Common myeloid progenitor, CD34-positive (primary cell): ENCODE data around the gene SLC26A8.
A peak's percentile ranks its signal among the peaks of the same experiment; 100 is the strongest.

Experiments used
- CTCF ChIA-PET: fragments of 350-600 bp; sonication (Branson Sonifier 250); formaldehyde crosslinking; loops from one replicate; lab custom pipeline; 2021; ENCODE audit warnings: antibody characterized with exemption; lab: Charles Lee
- POLR2A ChIA-PET: fragments of 350-600 bp; sonication (Branson Sonifier 250); formaldehyde crosslinking; loops from one replicate; lab custom pipeline; 2021; ENCODE audit warnings: antibody characterized with exemption; lab: Charles Lee
- DNase-seq, 3 donors: peaks; one replicate each; pipeline versions ENCODE4 v3.0.0 to v3.0.0-alpha.2; 2013
- H3K27ac ChIP-seq, 2 experiments: 1 replicate in 1 of 2; 2 replicates in 1 of 2; pipeline ENCODE4 v1.7.0; 2013; ENCODE audit warnings: inconsistent platforms in 2 of 2, low read length in 2 of 2, mild to moderate bottlenecking in 2 of 2, low read depth in 1 of 2, moderate library complexity in 1 of 2; ENCODE audit not compliant: severe bottlenecking in 2 of 2, insufficient read depth in 1 of 2, poor library complexity in 1 of 2
- H3K27me3 ChIP-seq, 5 experiments: replicated peaks in 2 of 5; 1 replicate in 3 of 5; 2 replicates in 2 of 5; pipeline versions ENCODE4 v1.6.1 to v1.7.0; 2013; ENCODE audit warnings: low read length in 4 of 5, mild to moderate bottlenecking in 2 of 5, moderate library complexity in 2 of 5, inconsistent platforms in 1 of 5; ENCODE audit not compliant: insufficient read depth in 5 of 5, control insufficient read depth in 4 of 5
- H3K36me3 ChIP-seq, 4 experiments: 1 replicate in 2 of 4; 2 replicates in 2 of 4; pipeline versions ENCODE4 v1.6.1 to v1.7.0; 2013; ENCODE audit warnings: low read length in 3 of 4, control low read depth in 1 of 4, mild to moderate bottlenecking in 1 of 4; ENCODE audit not compliant: control insufficient read depth in 4 of 4, insufficient read depth in 4 of 4
- H3K4me1 ChIP-seq, 4 experiments: 1 replicate in 3 of 4; 2 replicates in 1 of 4; pipeline versions ENCODE4 v1.6.1 to v1.7.1; 2013; ENCODE audit warnings: low read length in 3 of 4, mild to moderate bottlenecking in 3 of 4, control low read depth in 1 of 4, inconsistent platforms in 1 of 4, moderate library complexity in 1 of 4; ENCODE audit not compliant: control insufficient read depth in 4 of 4, insufficient read depth in 4 of 4; ENCODE audit errors: control extremely low read depth in 1 of 4
- H3K4me3 ChIP-seq, 7 experiments: 1 replicate in 4 of 7; 2 replicates in 3 of 7; pipeline versions ENCODE4 v1.5.1 to v1.7.0; 2013; ENCODE audit warnings: mild to moderate bottlenecking in 7 of 7, low read length in 6 of 7, moderate library complexity in 6 of 7, inconsistent platforms in 2 of 7, low read depth in 2 of 7, control low read depth in 1 of 7; ENCODE audit not compliant: insufficient read depth in 4 of 7, control insufficient read depth in 1 of 7; ENCODE audit errors: extremely low read depth in 1 of 7
- H3K9me3 ChIP-seq, 5 experiments: 1 replicate in 4 of 5; 2 replicates in 1 of 5; pipeline versions ENCODE4 v1.6.1 to v1.7.1; 2013; ENCODE audit warnings: low read length in 4 of 5, mild to moderate bottlenecking in 2 of 5, inconsistent platforms in 1 of 5, low read depth in 1 of 5, moderate library complexity in 1 of 5; ENCODE audit not compliant: control insufficient read depth in 4 of 5, insufficient read depth in 2 of 5; ENCODE audit errors: control extremely low read depth in 1 of 5
- WGBS: methylation state at CpG from one replicate; pipeline ENCODE4 v1.1.5; 2013; ENCODE audit not compliant: insufficient coverage; 5-methylcytosine and 5-hydroxymethylcytosine counted together

SLC26A8 gene

DNA sequence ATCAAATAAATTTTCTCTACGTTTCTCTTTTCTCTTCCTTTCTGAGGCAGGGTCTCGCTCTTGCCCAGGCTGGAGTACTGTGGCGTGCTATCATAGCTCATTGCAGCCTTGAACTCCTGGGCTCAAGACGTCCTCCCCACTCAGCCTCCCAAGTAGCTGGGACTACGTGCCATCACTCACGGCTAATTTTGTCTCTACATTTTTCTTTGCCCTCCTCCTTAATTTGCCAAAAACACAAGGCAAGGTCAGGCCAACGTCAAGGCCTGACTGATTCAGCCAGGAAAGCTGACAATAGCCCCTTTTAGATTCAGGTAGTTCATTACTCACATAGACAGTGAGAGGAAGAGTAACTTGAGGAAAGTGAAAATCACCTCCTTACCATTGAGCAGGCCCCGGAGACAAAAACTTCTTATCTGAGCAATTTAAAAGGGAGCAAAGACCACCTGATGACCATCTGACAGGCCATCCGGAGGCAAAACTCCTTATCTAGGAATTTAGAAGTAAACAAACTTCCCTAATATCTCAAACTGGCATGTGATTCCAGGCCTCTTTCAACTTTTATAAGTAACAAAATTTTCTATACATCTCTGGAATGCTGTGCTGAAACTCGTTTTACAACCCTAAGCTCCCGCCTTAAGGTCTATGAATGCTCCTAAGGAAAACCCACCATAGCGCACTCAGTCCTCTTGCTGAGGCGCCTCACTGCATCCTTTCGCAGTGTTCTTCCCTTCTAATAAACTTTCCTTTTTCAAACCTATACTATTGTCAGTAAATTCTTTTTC, 61.5 kb downstream of the SLC26A8 start:
- Histone ChIP-seq H3K36me3 (no peaks in the 10 kb centered on the region), H3K9me3 (no peaks in the 10 kb centered on the region), H3K27me3 (no peaks in the 10 kb centered on the region), H3K4me1 (no peaks in the 10 kb centered on the region), H3K4me3 (no peak overlapping the region), H3K27ac (no peak overlapping the region)
- 95% methylated on average over 12 of the region's 14 CpGs for WGBS
- ChIA-PET POLR2A (no interaction called here), CTCF (no interaction called here)
- no peak for DNase-seq

DNA sequence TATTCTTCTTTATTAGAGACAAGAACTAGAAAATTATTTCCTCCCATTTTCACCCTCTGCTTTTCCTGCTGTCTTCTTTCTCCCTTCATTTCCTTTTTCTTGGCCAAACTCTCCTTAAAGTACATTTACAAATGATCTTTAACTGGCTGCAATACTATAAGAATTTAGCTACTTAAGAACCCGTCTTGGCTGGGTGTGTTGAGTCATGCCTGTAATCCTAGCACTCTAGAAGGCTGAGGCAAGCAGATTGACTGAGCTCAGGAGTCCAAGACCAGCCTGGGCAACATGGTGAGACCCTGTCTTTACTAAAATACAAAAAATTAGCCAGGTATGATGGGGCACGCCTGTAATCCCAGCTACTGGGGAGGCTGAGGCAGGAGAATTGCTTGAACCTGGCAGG, 64.3 kb downstream of the SLC26A8 start:
- Histone ChIP-seq H3K4me3 (no peak overlapping the region), H3K36me3 (no peaks in the 10 kb centered on the region), H3K27me3 (no peaks in the 10 kb centered on the region), H3K4me1 (no peaks in the 10 kb centered on the region), H3K27ac (no peak overlapping the region), H3K9me3 (no peaks in the 10 kb centered on the region)
- ChIA-PET POLR2A (no interaction called here), CTCF (interaction anchor here (1.4 kb wide), 1 partner anchor 9 kb away, joined by 3 read pairs; no protein-coding TSS in a partner anchor)
- DNase-seq = no peak
- WGBS = 94% methylated on average over 2 of the region's 2 CpGs

DNA sequence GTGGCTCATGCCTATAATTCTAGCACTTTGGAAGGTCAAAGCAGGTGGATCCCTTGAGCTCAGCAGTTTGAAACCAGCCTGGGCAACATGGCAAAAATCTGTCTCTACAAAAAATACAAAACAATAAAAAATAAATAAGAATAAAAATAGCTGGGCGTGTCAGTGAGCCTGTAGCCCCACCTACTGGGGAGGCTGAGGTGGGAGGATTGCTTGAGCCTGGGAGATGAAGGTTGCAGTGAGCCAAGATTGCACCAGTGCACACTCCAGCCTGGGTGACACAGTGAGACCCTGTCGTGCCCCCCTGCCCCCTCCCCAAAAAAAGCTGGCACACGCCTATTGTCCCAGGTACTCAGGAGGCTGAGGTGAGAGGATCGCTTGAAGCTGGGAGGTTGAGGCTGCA, 68.5 kb downstream of the SLC26A8 start:
- H3K9me3 ChIP-seq = no peaks in the 10 kb centered on the region
- no peak overlapping the region for H3K27ac ChIP-seq
- H3K4me3 ChIP-seq = no peak overlapping the region
- no peaks in the 10 kb centered on the region for H3K27me3 ChIP-seq
- ChIA-PET CTCF (interaction anchor here (0.8 to 1.7 kb wide), 5 partner anchors 9 to 36 kb away, joined by 3 to 4 read pairs (median 3); no protein-coding TSS in a partner anchor), POLR2A (no interaction called here)
- DNase-seq = peak in 2 of 3 donors; percentile 11 to 13
- no peaks in the 10 kb centered on the region for H3K36me3 ChIP-seq
- peaks cover 0 to 6% (median under 1%) of the 10 kb centered on the region in 4 experiments for H3K4me1 ChIP-seq
- WGBS = 100% methylated on average over 1 of the region's 4 CpGs

DNA sequence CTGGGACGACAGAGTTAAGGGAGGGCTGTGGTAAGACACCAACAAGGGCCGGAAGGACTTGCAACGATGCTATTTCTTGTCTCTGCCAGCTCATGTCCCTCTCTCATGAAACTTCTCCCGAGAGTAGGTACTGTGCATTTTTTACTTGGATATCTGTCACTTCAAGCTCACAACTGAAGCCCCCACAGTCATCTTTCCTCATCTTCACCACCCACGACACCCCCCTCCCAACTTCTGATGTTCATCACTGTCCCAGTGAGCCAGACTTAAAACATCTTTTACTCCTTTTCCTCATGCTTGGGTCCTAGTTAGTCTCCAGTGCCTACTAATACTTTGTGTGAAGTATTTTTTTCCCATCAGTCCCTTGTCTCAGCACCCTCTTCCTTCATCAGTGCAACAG, 68.9 kb downstream of the SLC26A8 start:
- Histone ChIP-seq H3K4me1 (peaks cover 0 to 6% (median under 1%) of the 10 kb centered on the region in 4 experiments), H3K27me3 (no peaks in the 10 kb centered on the region), H3K9me3 (no peaks in the 10 kb centered on the region), H3K36me3 (no peaks in the 10 kb centered on the region), H3K4me3 (no peak overlapping the region), H3K27ac (no peak overlapping the region)
- 96% methylated on average over 5 of the region's 5 CpGs for WGBS
- ChIA-PET CTCF (interaction anchor here (1.1 to 1.7 kb wide), 4 partner anchors 9 to 36 kb away, joined by 3 to 4 read pairs (median 4); no protein-coding TSS in a partner anchor), POLR2A (no interaction called here)
- no peak for DNase-seq

DNA sequence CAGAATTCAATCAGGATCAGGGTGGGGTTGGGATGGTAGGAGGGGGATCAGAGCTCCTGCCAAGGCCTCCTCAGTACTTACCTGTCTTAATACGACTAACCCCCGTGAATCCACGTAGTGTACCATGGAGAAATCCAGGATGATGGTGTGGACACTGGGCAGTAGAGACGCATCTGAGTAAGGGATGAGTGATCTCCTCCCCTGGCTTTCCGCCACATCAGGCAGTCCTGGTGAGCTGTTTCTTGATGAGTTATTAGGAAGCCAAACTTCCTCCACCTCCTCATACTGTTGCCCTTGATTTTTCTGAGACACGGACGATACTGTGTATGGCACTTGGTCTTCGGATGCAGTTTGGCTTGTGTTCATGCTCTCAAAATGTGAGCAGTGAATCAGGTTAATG, 69.4 kb downstream of the SLC26A8 start:
- WGBS = 100% methylated on average over 6 of the region's 8 CpGs
- no peak overlapping the region for H3K27ac ChIP-seq
- CTCF ChIA-PET = interaction anchor here (1.1 to 1.6 kb wide), 4 partner anchors 10 to 121 kb away, joined by 3 to 4 read pairs (median 3); no protein-coding TSS in a partner anchor

DNA sequence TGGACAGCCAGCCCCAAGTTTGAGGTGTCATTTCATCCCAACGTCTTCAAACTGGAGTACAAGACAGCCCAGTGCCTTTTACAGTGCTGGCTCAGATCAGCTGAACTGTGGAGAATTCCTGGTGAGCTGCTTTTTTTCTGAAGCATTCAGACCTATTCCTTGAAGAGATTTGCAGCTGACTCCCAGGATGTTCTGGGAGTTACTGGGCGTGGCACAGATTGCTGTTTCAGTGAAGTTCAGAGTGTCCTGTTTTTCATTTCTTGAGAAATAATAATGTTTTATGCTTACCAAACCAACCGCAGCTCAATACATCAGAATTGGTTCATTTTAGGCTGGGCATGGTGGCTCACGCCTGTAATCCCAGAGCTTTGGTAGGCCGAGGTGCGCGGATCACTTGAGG, 70.1 kb downstream of the SLC26A8 start:
- peaks cover 0 to 6% (median under 1%) of the 10 kb centered on the region in 4 experiments for H3K4me1 ChIP-seq
- H3K27me3 ChIP-seq = no peaks in the 10 kb centered on the region
- H3K27ac ChIP-seq = no peak overlapping the region
- WGBS = 90% methylated on average over 2 of the region's 7 CpGs
- H3K4me3 ChIP-seq = no peak overlapping the region
- no peaks in the 10 kb centered on the region for H3K9me3 ChIP-seq
- DNase-seq = no peak
- ChIA-PET POLR2A (no interaction called here), CTCF (interaction anchor here (1.0 to 1.3 kb wide), 2 partner anchors 120 to 141 kb away, joined by 3 to 4 read pairs; no protein-coding TSS in a partner anchor)
- H3K36me3 ChIP-seq = no peaks in the 10 kb centered on the region

More for the DNA sequence above, 69.4 kb downstream of the SLC26A8 start:
- DNase-seq = no peak
- H3K4me1 ChIP-seq = peaks cover 0 to 6% (median under 1%) of the 10 kb centered on the region in 4 experiments
- no peaks in the 10 kb centered on the region for H3K36me3 ChIP-seq
- H3K4me3 ChIP-seq = no peak overlapping the region
- POLR2A ChIA-PET = no interaction called here
- H3K9me3 ChIP-seq = no peaks in the 10 kb centered on the region
- H3K27me3 ChIP-seq = no peaks in the 10 kb centered on the region

DNA sequence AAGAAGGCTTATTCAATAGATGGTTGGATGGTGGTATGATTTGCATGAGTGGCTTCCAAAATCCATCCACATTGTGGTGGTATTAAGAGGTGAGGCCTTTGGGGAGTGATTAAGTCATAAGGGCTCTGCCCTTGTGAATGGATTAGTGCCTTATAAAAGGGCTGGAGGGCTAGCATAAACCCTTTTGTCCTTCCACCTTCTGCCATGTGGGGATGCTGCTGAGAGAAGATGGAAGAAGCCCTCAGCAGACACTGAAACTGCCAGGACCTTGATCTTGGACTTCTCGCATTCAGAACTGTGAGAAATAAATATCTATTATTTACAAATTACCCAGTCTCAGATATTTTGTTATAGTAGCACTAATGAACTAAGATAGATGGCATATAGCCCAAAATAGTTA, 75.7 kb downstream of the SLC26A8 start:
- Histone ChIP-seq H3K4me3 (no peak overlapping the region), H3K36me3 (no peaks in the 10 kb centered on the region), H3K27me3 (no peaks in the 10 kb centered on the region), H3K4me1 (peaks cover 0 to 6% (median under 1%) of the 10 kb centered on the region in 4 experiments), H3K9me3 (no peaks in the 10 kb centered on the region), H3K27ac (no peak overlapping the region)
- WGBS = no CpG with 5 or more reads among the region's 1 CpG
- POLR2A ChIA-PET = no interaction called here
- CTCF ChIA-PET = no interaction called here
- DNase-seq = peak; percentile 12 to 24 (median 23)
